ENCODE data around the gene KLK11.

DNA sequence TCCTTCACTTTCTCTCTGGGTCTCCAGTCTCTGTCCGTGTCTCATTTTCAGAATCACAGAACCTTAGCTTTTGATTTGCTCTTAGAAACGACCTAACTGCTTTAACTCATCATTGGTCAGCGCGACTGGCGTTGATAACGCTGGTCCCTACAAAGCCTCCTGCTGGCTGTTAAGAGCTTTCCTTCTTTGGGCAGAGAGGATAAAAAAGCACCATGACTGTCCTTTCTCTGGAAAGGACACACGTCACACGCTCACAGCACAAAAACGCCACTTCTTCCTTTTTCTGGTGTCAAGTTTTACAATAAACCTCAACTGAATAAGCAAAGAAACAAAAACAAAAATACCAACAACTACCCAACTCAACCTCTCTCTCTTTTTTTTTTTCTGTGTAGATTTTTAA lies 10.1 kb upstream of the KLK11 start:
- TF ChIP-seq, protein P1, sequence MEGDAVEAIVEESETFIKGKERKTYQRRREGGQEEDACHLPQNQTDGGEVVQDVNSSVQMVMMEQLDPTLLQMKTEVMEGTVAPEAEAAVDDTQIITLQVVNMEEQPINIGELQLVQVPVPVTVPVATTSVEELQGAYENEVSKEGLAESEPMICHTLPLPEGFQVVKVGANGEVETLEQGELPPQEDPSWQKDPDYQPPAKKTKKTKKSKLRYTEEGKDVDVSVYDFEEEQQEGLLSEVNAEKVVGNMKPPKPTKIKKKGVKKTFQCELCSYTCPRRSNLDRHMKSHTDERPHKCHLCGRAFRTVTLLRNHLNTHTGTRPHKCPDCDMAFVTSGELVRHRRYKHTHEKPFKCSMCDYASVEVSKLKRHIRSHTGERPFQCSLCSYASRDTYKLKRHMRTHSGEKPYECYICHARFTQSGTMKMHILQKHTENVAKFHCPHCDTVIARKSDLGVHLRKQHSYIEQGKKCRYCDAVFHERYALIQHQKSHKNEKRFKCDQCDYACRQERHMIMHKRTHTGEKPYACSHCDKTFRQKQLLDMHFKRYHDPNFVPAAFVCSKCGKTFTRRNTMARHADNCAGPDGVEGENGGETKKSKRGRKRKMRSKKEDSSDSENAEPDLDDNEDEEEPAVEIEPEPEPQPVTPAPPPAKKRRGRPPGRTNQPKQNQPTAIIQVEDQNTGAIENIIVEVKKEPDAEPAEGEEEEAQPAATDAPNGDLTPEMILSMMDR (IDR thresholded peaks at IDR 0.05), result no peak
- no peak for TF ChIP-seq POLR2A (IDR thresholded peaks at IDR 0.05)
